ENCODE results near the gene OR2S2.
"Not testable (repeated sequence)": the region's sequence is repeated elsewhere in the genome, so short reads cannot be mapped to it uniquely, and the experiment has no call there.

The OR2S2 gene

GRCh38 chr9:35958104-35958837 lies at the start of gene OR2S2:
TSS of gene OR2S2 (minus strand) at chr9:35958154. CDS start at chr9:35958098, 56 bp downstream.
- no peak for DNase-seq (ENCODE audit: low read depth, low spot score)

GRCh38 chr9:36007316-36007708 lies 49.4 kb upstream of the OR2S2 start:
- no peak for DNase-seq (ENCODE audit: low read depth, low spot score)

GRCh38 chr9:36006549-36007315 lies 48.8 kb upstream of the OR2S2 start:
- no peak for DNase-seq (ENCODE audit: low read depth, low spot score)

- DNase-seq (ENCODE audit: low read depth, low spot score): no peak
These were observed 47.9 kb upstream of the OR2S2 start for GRCh38 chr9:36005891-36006290.

- no peak for DNase-seq (ENCODE audit: low read depth, low spot score)
These were observed 40.4 kb upstream of the OR2S2 start for GRCh38 chr9:35998333-35998732.

GRCh38 chr9:35997016-35997415 lies 39.1 kb upstream of the OR2S2 start:
- DNase-seq (ENCODE audit: low read depth, low spot score): not testable (repeated sequence)

- DNase-seq (ENCODE audit: low read depth, low spot score): no peak
These were observed 38.5 kb upstream of the OR2S2 start for GRCh38 chr9:35996358-35996970.

- no peak for DNase-seq (ENCODE audit: low read depth, low spot score)
These were observed 37.0 kb upstream of the OR2S2 start for GRCh38 chr9:35994959-35995358.

GRCh38 chr9:35993976-35994720 lies 36.2 kb upstream of the OR2S2 start:
- DNase-seq (ENCODE audit: low read depth, low spot score): no peak

- DNase-seq (ENCODE audit: low read depth, low spot score): not testable (repeated sequence)
These were observed 35.2 kb upstream of the OR2S2 start for GRCh38 chr9:35993136-35993535.

GRCh38 chr9:35990155-35990554 lies 32.2 kb upstream of the OR2S2 start:
- no peak for DNase-seq (ENCODE audit: low read depth, low spot score)

GRCh38 chr9:35984021-35984420 lies 26.1 kb upstream of the OR2S2 start:
- DNase-seq (ENCODE audit: low read depth, low spot score): no peak

- no peak for DNase-seq (ENCODE audit: low read depth, low spot score)
These were observed 23.7 kb upstream of the OR2S2 start for GRCh38 chr9:35981699-35982098.

- DNase-seq (ENCODE audit: low read depth, low spot score): no peak
These were observed 22.5 kb upstream of the OR2S2 start for GRCh38 chr9:35980289-35981011.

- DNase-seq (ENCODE audit: low read depth, low spot score): no peak
These were observed 20.8 kb upstream of the OR2S2 start for GRCh38 chr9:35978792-35979191.

GRCh38 chr9:35976726-35977125 lies 18.8 kb upstream of the OR2S2 start:
- DNase-seq (ENCODE audit: low read depth, low spot score): no peak

- no peak for DNase-seq (ENCODE audit: low read depth, low spot score)
These were observed 16.8 kb upstream of the OR2S2 start for GRCh38 chr9:35974800-35975199.

GRCh38 chr9:35972093-35972492 lies 14.1 kb upstream of the OR2S2 start:
- peak; percentile 8 for DNase-seq (ENCODE audit: low read depth, low spot score)

- DNase-seq (ENCODE audit: low read depth, low spot score): no peak
These were observed 9.1 kb upstream of the OR2S2 start for GRCh38 chr9:35967042-35967441.

GRCh38 chr9:35966433-35966832 lies 8.5 kb upstream of the OR2S2 start:
- DNase-seq (ENCODE audit: low read depth, low spot score): no peak

- no peak for DNase-seq (ENCODE audit: low read depth, low spot score)
These were observed 7.1 kb upstream of the OR2S2 start for GRCh38 chr9:35965011-35965410.
